Glomerular endothelial cell (primary cell): ENCODE measurements around the gene DUSP10. TPM values are rescaled to one million over a fixed set of nuclear protein-coding genes. Genes with fewer than 3 reads are reported as not detected.

ENCODE experiments used
- DNase-seq: peaks from one replicate; pipeline ENCODE4 v3.0.0-alpha.2; 2011; ENCODE audit warnings: low read depth, low spot score; ENCODE audit errors: extremely low read depth
- total RNA-seq: library from RNA; depleted of rRNA; stranded (reverse); fragments of >200 nt; gene quantifications from 2 replicates; pipeline ENCODE4 v1.2.3, GENCODE V29; 2015

The DUSP10 gene
- total RNA-seq, 1 donor from 2014 or later, result 5.4 TPM

DNA sequence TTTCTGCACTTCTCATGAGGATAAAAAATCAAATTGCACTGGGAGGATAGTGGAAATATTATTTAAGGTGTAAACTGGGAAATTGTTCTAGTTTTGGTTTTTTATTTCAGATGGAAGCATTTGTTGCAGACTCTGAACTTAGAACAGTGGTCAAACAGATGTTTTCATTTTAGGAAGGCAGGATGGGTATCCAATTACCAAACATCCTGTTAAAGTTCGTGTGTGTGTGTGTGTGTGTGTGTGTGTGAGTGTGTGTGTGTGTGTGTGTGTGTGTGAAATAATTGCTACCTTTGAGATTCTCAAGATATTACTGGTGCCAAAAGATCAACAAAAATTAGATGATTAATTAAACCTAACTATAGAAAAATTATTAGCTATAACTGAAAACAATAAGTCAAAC lies 24.3 kb upstream of the DUSP10 start:
- no peak for DNase-seq

- DNase-seq, result no peak
Measured at GRCh38 chr1:221765527-221765926, 23.6 kb upstream of the DUSP10 start.

DNA sequence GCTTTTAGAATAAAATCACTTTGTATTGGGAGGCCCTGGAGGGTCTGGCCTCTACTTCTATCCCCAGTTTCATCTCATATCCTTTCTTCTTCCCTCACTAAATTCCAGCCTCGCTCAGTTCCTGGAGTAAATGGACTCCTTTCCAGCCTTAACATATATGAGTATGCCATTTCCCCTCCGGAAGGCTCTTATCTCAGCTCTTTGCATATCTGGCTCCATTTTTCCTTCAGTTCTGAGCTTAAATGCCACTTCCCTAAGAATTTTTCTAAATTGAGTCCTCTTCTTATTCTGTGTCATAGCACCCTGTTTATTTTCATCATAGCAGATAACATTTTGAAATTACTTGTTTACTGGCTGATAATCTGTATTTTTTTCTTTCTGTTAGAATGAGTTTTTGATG lies 20.2 kb upstream of the DUSP10 start:
- no peak for DNase-seq

DNA sequence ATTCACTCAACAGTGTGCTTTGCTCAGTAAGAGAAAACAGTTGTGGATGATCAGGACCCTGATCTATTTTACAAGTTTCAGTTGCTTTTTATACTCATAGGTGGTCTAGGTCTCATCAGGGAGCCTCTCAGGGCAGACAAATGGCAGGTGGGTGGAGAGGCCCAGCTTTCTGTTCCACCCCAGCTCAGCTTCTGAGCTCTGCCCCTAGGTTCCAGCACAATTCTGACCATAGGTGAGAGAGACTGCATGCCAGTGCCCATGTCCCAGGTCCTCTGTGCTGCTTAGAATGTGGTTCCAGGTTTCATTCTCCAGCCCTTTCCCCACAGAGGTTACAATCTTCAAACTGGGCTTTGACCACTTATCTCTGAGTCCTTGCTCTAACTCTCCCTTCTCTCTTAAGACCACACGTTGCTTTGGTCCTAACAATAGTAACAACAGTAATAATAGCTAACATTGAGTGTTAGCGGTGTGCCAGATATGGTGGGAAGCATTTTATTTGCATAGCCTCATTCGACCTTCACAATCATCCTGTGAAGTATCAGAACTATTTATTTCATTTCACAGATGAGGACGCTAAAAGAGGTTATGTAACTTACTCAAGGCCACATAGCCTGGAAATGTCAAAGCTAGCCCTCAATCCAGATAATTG lies 19.6 kb upstream of the DUSP10 start:
- DNase-seq, result no peak

DNA sequence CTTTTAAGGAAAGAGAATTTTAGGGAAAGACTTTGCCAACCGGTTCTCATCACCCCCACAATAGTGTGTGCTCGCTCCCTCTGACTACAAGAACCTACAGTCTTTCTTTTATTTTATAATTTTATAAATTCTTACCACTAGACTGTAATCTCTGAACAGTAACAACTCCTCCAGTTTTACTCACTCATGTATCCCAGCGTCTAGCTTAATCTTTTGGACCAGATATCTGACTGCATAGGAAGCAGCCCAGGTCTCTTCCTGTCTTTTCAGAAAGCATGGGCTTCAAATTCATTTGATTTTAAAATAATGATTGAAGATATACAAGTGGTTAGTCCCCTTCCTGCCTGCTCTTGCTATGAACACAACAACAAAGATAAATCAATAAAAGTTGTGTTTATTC lies 19.0 kb upstream of the DUSP10 start:
- DNase-seq, result no peak

DNA sequence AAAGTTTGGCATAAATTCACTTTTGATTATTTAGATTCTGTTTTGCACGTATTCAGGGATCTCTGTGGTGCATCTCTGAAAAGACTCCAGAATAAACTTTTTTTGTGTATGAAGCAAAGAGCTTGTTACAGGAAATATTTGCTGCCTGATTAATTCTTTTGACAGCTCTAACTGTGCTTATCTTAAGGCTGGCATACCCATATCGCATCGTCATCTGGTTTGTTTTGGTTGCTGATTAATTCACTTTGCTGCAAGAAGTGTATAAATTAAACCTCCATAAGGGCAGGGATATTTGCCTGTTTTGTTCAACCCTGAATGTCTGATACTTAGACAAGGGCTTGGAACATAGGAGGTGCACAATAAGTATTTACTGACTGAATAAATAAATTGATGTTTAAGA lies 17.5 kb upstream of the DUSP10 start:
- DNase-seq, result no peak

- no peak for DNase-seq
Measured at GRCh38 chr1:221758455-221758854, 16.6 kb upstream of the DUSP10 start.

GRCh38 chr1:221756830-221757551 lies 15.1 kb upstream of the DUSP10 start:
- no peak for DNase-seq

- DNase-seq, result no peak
Measured at GRCh38 chr1:221753828-221754188, 11.9 kb upstream of the DUSP10 start.

DNA sequence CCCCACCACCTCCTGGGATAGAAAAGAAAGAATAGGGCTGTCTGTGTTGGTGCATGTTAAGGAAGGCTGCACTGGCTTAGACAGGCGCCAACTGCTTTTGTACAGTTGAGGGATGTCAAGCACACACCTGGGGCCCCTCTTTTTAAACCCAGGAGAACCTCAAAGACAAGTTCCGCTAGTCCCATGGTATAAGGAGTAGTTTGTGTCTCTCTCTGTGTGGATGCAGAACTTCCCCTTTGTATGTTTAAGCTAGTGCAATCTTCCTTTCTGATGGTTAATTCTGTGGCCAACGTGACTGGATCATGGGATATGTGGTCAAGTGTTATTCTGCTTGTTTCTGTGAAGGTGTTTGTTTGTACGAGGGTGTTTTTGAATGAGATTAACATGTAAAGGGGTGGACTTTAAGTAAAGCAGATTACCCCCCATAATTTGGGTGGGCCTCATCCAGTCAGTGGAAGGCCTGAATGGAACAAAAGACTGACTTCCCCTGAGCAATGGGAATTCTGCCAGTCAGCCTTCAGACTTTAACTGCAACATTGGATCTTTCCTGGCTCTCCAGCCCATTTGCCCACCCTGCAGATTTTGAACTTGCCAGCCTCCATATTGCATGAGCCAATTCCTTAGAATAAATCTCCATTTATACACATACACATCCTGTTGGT lies 9.5 kb upstream of the DUSP10 start:
- DNase-seq, result no peak

- no peak for DNase-seq
Measured at GRCh38 chr1:221748981-221749380, 7.1 kb upstream of the DUSP10 start.

GRCh38 chr1:221747839-221748238 lies 6.0 kb upstream of the DUSP10 start:
- no peak for DNase-seq

DNA sequence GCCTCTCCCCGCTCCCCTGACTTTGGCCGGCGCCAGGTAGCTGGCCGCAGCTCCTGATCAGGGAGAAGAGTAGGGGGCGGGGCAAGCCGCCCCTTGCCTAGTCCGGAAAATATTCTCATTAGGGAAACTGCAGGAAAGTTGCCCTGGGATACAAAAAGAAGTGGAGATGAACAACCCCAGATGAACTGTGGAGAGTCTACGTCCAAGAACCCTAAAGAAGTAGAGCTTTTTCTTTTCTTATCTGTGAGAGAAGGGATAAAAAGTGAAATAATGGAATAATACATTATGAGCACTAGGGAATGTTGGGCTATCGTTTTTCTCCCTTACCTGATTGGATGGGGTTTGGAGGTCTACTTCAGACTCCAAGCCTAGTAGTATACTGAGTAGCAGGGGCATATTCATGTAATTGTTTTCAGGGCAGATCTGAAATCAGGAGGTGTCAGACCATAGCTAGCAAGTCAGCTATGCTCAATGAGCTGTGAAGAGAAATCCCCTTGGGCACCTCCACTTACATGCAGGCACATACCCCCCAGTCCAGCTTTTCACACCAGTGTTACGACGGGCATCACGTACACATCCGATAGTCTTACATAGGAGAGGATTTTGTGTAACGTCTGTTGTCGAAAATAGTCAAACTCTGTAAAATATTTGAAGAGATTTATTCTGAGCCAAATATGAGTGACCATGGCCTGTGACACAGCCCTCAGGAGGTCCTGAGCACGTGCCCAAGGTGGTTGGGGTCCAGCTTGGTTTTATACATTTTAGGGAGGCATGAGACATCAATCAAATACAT lies 1.7 kb upstream of the DUSP10 start:
- DNase-seq, result no peak

- no peak for DNase-seq
Measured at GRCh38 chr1:221742555-221743415, 896 bp upstream of the DUSP10 start.

GRCh38 chr1:221740993-221741702 lies 741 bp downstream of the DUSP10 start:
- no peak for DNase-seq

DNA sequence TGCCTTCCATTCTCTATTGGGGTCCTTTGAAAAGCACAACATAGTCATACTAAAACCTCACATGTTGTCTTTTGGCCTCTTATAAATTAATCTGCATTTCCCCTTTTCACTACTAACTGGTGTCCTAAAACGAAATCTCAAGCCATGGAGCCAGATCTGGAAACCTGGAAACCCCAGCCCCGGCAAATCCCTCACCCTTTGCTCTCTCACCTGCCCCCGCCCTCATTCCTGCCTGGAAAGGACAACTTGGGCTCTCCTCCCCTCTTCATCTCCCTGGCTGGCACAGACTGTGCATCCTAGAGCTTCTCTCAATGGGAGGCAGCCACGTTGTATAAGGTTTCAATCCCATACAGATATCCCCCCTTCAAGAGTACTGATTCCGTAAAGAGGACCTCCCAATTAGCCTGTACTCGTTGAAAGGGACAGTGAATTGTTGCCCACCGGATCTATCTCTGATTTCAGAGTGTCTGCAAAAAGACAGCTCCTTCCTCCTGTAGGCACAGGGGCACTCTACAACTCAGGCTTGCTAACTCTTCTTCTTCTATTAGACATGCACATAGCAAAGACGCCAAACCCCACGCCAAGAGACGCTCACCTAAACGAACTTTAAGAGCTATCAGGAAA lies 1.4 kb downstream of the DUSP10 start:
- no peak for DNase-seq

GRCh38 chr1:221739677-221740025 lies 2.2 kb downstream of the DUSP10 start:
- DNase-seq, result no peak

- no peak for DNase-seq
Measured at GRCh38 chr1:221739018-221739676, 2.7 kb downstream of the DUSP10 start.

- no peak for DNase-seq
Measured at GRCh38 chr1:221736714-221737113, 5.2 kb downstream of the DUSP10 start.
